Upper lobe of left lung (tissue), 4 donors: ENCODE data around the gene PALMD.

Experiments
- CTCF ChIP-seq, 6 experiments: fragments of 450-650 bp in 4 of 6; fragments of 200-600 bp in 2 of 6; sonication (generic) in 2 of 6; IDR thresholded peaks; one replicate each; pipeline ENCODE4 v1.5.1; 2016 to 2019; ENCODE audit warnings: antibody characterized with exemption in 6 of 6
- POLR2A ChIP-seq, 4 donors: fragments of 450-650 bp; IDR thresholded peaks; one replicate each; pipeline ENCODE4 v1.5.1; 2016 to 2017; ENCODE audit warnings: antibody characterized with exemption in 4 of 4, mild to moderate bottlenecking in 2 of 4

GRCh38 chr1:99650030-99650429 is 4.1 kb downstream of the PALMD start:
- TF ChIP-seq CTCF (IDR thresholded peaks at IDR 0.05) (no peak), POLR2A (IDR thresholded peaks at IDR 0.05) (no peak)
